Breast epithelium (tissue), 3 donors: ENCODE measurements around the gene PRDX5.

Experiments
- POLR2A ChIP-seq: fragments of 450-650 bp; IDR thresholded peaks from one replicate; pipeline ENCODE4 v1.6.1; 2016; ENCODE audit warnings: antibody characterized with exemption, mild to moderate bottlenecking, moderate library complexity
- TF ChIP-seq, protein P1 (sequence below), 3 donors: fragments of 450-650 bp; IDR thresholded peaks; one replicate each; pipeline ENCODE4 v1.5.1; 2016 to 2017; ENCODE audit warnings: antibody characterized with exemption in 3 of 3, mild to moderate bottlenecking in 3 of 3, moderate library complexity in 3 of 3

DNA sequence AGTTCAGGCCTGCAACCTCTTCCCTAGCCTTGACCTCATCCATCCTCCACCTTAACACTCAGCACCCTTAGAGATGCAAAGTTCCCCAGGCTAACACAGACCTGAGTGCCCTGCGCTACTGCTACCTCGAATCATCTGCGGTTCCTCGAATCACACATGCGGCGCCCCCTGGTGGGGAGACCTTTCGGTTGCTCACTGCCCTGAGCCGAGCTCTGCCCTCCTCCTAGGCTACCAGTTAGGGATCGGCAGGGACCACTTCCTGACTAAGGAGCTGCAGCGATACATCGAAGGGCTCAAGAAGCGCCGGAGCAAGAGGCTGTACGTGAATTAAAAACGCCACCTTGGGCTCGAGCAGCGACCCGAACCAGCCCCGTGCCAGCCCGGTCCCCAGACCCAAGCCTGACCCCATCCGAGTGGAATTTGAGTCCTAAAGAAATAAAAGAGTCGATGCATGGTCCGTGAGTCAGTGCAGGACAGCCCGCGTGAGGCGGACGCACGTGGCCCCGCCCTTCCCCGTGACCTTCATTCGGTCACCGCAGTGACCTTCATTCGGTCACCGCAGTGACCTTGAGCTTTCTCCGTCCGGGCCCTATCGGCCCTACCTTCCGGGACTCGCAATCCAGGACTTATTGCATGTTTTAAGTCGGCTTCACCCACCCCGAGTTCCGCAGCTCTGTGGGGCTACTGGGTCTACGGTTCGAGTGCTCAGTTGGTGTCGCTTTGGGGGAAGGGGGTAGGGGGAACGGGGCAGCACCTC is 13.4 kb upstream of the PRDX5 start:
- TF ChIP-seq POLR2A = no peak
- TF ChIP-seq, protein P1, sequence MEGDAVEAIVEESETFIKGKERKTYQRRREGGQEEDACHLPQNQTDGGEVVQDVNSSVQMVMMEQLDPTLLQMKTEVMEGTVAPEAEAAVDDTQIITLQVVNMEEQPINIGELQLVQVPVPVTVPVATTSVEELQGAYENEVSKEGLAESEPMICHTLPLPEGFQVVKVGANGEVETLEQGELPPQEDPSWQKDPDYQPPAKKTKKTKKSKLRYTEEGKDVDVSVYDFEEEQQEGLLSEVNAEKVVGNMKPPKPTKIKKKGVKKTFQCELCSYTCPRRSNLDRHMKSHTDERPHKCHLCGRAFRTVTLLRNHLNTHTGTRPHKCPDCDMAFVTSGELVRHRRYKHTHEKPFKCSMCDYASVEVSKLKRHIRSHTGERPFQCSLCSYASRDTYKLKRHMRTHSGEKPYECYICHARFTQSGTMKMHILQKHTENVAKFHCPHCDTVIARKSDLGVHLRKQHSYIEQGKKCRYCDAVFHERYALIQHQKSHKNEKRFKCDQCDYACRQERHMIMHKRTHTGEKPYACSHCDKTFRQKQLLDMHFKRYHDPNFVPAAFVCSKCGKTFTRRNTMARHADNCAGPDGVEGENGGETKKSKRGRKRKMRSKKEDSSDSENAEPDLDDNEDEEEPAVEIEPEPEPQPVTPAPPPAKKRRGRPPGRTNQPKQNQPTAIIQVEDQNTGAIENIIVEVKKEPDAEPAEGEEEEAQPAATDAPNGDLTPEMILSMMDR (IDR thresholded peaks at IDR 0.05) = peak; percentile 68 to 94 (median 89)
